NOMO-1 (cell line): ENCODE measurements around the gene RNASE7.

Experiments used
- DNase-seq, 2 experiments: peaks; one replicate each; lab custom pipeline; 2025; ENCODE audit not compliant: unreplicated experiment in 2 of 2; lab: John Stamatoyannopoulos, UW

The RNASE7 gene

DNA sequence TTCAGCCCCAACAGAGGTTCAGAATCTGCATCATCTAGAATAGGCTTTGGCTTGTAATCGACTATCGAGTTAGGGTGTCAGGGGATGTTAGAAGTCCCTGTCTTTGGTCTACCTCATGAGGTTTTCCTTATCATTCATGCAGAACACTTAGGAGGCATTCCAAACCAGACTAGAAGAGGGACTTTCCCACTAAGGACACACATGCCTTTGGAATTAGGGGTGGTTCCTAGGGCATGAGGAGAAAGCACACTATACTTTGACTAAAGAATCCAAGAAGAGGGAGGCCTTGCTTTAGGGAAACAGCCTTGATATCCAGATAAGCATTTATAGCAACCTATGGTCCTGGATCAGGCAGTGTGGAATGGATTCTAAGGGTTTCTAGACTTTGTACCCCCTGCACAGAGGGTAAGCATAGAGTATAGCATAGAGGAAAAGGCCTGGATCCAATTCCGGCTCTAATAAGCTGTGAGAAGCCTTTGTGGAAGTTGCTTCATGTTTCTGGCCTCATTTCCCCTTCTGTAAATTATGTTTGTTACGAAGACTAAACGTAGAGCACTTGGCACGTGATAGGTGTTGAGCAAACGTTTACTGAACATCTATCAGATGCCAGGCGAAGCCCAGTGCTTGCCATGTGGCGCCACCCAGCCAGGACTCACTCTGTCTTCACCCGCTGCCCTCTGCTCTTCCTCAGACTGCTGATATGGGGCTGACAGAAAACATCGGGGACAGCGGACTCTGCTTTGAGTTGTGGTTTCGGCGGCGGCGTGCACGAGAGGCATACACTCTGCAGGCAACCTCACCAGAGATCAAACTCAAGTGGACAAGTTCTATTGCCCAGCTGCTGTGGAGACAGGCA, 43.1 kb downstream of the RNASE7 start:
- peak; percentile 86 to 94 for DNase-seq

GRCh38 chr14:21086908-21087293, 44.7 kb downstream of the RNASE7 start:
- no peak for DNase-seq

DNA sequence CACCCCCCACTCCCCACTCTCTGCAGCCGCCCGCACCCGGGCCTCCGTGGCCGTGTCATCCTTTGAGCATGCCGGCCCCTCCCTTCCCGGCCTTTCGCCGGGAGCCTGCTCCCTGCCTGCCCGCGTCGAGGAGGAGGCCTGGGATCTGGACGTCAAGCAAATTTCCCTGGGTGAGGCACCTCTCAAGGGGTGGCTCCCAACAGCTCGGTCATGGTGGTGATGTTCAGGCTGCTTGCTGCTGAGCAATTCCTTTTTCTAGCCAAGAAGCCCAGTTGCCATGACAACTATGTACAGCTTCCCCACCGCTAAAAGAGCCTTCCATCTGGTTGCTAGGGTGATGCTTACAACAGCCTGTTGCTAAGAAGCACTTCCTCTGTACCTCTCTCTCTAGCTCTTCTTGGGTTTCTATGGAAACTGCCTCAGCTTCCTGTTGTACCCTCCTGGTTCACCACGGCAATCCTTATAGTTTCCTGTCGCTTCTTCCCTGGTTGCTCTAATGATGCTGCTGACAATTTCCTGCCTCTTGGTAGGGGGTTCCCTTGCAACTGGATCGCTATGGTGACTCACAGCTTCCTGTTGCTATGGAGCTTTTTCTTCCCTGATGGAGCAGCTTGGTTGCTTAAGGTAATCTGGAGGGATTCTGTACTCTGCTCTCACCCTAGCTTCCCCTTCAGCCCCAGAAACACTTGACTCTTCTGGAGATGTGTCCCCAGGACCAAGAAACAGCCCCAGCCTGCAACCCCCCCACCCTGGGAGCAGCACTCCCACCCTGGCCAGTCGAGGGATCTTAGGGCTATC, 45.3 kb downstream of the RNASE7 start:
- DNase-seq = peak; percentile 53 to 86

DNA sequence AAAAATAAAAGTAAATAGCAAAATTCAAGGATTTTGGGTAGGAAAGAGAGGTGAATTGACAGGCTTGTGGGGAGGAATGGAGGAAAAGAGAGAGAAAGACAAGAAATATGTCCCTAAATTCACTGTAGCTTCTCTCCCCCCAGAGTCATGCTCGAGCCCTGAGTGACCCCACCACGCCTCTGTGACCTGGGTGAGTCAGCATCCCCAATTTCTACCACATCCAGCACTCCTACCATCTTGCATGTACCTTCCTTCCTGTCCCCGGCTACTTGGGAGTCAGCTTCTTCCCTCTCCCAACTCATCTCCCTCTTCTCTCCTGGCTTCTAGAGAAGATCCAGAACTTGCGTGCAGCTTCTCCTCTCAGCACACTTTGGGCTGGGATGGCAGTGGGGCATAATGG, 46.5 kb downstream of the RNASE7 start:
- no peak for DNase-seq

DNA sequence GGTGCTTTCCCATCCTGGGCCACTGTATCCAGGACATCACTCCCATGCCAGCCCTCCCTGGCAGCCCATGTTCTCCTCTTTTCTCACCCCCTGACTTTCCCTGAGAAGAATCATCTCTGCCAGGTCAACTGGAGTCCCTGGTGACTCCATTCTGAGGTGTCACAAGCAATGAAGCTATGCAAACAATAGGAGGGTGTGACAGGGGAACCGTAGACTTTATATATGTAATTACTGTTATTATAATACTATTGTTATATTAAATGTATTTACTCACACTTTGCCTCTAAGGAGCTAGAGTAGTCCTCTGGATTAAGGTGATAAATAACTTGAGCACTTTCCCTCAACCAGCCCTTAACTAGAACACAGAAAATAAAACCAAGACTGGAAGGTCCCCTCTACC, 47.1 kb downstream of the RNASE7 start:
- DNase-seq = no peak

DNA sequence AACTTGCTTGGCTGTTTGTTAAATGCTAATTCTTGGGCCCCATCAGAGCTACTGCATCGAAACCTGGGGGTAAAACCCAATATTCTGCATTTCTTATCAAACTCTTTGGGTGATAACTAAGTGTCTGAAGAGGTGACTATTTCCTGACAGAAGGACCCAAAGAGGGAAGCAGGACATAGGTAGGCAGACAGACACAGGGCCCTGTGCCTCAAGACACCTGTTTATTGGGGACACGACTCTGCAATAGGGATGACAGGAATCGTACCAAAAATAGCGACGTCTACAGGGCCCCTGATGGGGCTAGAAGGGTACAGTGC, 47.7 kb downstream of the RNASE7 start:
- DNase-seq = no peak

DNA sequence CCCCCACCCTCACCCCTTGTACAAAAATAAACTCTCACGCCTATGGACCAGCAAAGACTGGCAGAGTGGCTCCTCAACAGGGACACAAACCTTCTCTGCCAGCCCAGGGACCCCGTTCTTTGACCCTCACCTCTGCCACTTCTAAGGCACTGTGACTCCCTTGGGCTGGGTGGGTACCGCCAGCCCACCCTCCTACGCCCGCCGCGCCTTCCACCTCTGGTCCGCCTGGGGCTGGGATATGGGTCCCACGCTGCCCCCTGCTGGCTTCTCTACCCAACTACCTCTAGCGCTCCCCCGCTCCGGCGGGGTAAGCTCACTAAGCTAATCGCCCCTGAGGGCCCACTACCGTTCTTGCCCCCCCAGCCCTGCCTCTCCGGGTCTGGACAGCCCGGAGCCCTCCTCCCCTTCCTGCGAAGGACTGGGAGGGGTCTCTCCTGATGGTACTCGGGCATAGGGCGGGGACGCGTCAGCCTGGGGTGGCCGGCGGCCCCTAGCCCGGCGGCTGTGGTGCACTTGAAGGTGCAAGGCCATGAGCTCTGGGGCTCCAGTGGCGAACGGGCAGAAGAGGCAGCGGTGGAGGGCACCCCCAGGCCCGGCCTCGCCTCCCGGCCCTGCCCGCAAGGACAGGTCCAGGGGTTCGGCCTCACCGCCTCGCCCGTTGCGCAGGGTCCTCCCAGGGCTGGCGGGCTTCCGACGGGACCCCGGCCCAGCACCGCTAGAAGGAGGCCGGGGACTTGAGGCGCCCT, 48.2 kb downstream of the RNASE7 start:
- DNase-seq = peak in 1 of 2 experiments; percentile 4

GRCh38 chr14:21090940-21091663, 48.9 kb downstream of the RNASE7 start:
- no peak for DNase-seq

DNA sequence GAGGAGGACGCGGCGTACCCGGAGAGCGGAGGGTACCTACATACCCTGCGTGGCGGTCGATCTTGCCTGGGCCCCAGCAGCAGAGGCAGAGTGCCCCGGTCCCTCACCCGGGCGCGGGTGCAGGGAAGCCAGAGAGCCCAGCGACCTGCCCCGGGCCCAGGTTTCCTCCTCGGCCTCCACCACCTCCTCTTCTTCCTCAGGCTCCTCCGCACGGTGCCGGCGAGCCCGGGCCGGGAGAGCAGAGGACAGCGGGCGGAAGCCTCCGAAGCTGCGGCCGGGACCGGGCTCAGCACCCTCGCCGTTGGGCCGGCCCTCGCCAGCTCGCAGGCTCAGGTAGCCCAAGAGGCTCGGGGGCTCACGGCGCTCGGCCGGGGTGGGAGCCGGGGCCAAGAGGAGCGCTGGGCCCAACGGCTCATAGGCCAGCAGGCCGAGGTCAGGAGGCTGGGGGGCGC, 49.7 kb downstream of the RNASE7 start:
- DNase-seq = no peak

DNA sequence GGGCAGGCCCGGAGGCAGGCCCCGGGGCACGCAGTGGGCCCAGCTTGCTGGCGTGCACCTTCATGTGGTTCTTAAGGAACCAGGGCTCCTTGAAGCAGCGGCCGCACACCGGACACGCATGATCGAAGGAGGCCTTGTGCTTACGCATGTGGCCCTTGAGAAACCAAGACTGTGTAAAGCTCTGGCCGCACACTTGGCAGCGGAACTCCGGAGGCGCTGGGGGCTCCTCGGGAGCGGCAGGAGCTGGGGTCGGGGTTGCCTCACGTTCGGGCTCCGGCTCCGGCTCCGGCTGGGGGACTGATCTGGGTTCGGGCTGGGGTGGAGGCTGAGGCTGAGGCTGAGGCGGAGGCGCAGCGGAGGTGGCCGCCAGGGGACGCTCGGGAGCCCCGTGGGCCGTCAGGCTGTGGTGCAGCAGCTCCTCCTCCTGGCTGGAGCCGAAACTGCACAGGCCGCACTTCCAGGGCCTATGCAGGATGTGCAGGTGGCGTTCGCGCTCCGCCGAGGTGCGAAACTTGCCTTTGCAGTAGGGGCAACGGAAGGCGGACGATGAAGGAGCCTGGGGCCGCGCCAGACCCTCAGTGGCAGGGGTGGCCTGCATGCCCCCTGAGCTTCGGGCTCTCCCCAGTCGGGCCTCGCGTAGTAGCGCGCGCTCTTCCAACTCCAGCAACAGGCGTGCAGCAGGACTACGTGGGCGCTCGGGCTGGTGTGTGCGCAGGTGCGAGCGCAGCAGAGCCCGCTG, 50.3 kb downstream of the RNASE7 start:
- peak; percentile 35 to 75 for DNase-seq

DNA sequence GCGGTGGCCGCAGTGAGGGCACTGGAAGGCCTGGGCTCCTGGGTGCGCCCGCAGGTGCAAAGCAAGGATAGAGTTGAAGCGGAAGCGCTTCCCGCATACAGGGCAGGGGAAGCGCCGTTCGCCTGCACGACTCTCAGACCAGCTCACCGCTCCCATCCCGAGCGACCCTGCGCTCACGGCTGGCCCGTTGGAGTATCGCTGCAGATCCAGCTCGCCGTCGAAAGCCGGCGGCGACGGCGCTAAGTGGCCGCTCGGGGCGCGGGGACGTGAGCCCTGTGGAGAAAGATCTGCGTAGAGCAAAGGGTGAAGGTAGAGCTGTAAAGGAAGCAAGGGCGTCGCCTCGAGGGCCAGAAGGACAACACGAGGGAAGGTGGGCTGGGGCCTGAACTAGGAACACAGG, 50.9 kb downstream of the RNASE7 start:
- DNase-seq = no peak
